CD8-positive, alpha-beta memory T cell (primary cell): ENCODE results near the gene SSTR5. TPM values are rescaled to one million over a fixed set of nuclear protein-coding genes. Genes with fewer than 3 reads are reported as not detected.

Source experiments
- CTCF ChIA-PET: fragments of 350-600 bp; sonication (Branson Sonifier 250); formaldehyde crosslinking; loops from one replicate; lab custom pipeline; 2021; ENCODE audit warnings: antibody characterized with exemption; lab: Charles Lee
- POLR2A ChIA-PET: fragments of 350-600 bp; sonication (Branson Sonifier 250); formaldehyde crosslinking; loops from one replicate; lab custom pipeline; 2021; ENCODE audit warnings: antibody characterized with exemption; lab: Charles Lee
- DNase-seq, 5 donors: peaks; one replicate each; pipeline versions ENCODE4 v3.0.0 to v3.0.0-alpha.2; 2020 to 2022; ENCODE audit warnings: mixed read lengths in 1 of 5
- H3K27ac ChIP-seq: one replicate; pipeline ENCODE4 v1.7.0; 2013; ENCODE audit warnings: low read depth, mild to moderate bottlenecking, low read length, moderate library complexity
- H3K27me3 ChIP-seq: 2 replicates; pipeline ENCODE4 v1.7.0; 2013; ENCODE audit warnings: low read length, mild to moderate bottlenecking; ENCODE audit not compliant: insufficient read depth, poor library complexity, severe bottlenecking
- H3K36me3 ChIP-seq: 2 replicates; pipeline ENCODE4 v1.7.0; 2013; ENCODE audit warnings: mild to moderate bottlenecking, low read length, moderate library complexity; ENCODE audit not compliant: insufficient read depth
- H3K4me1 ChIP-seq: 2 replicates; pipeline ENCODE4 v1.7.0; 2013; ENCODE audit warnings: mild to moderate bottlenecking, low read length, moderate library complexity; ENCODE audit not compliant: insufficient read depth
- H3K4me3 ChIP-seq: 2 replicates; pipeline ENCODE4 v1.7.0; 2013; ENCODE audit warnings: mild to moderate bottlenecking, low read length
- H3K9me3 ChIP-seq: 2 replicates; pipeline ENCODE4 v1.7.0; 2013; ENCODE audit warnings: mild to moderate bottlenecking, low read length
- H3K27ac Mint-ChIP-seq, 8 donors: one replicate each; pipeline ENCODE4 v1.8.0; 2020 to 2021; ENCODE audit warnings: mixed read lengths in 8 of 8, mild to moderate bottlenecking in 6 of 8, inconsistent platforms in 3 of 8, moderate library complexity in 3 of 8
- H3K27me3 Mint-ChIP-seq, 2 donors: one replicate each; pipeline ENCODE4 v1.8.0; 2020 to 2021; ENCODE audit warnings: mixed read lengths in 2 of 2, mild to moderate bottlenecking in 1 of 2, moderate library complexity in 1 of 2
- H3K36me3 Mint-ChIP-seq, 3 donors: one replicate each; pipeline ENCODE4 v1.8.0; 2020 to 2021; ENCODE audit warnings: mixed read lengths in 3 of 3, inconsistent platforms in 1 of 3, mild to moderate bottlenecking in 1 of 3
- H3K4me1 Mint-ChIP-seq, 3 donors: one replicate each; pipeline ENCODE4 v1.8.0; 2020 to 2021; ENCODE audit warnings: mixed read lengths in 3 of 3, inconsistent platforms in 1 of 3, mild to moderate bottlenecking in 1 of 3
- H3K4me3 Mint-ChIP-seq, 7 donors: one replicate each; pipeline ENCODE4 v1.8.0; 2020 to 2021; ENCODE audit warnings: mixed read lengths in 7 of 7, mild to moderate bottlenecking in 6 of 7, moderate library complexity in 4 of 7, inconsistent platforms in 2 of 7
- H3K9me3 Mint-ChIP-seq, 5 donors: one replicate each; pipeline ENCODE4 v1.8.0; 2020 to 2022; ENCODE audit warnings: mixed read lengths in 5 of 5, mild to moderate bottlenecking in 3 of 5, moderate library complexity in 2 of 5, inconsistent platforms in 1 of 5
- polyA plus RNA-seq: library from polyadenylated mRNA; unstranded; fragments of 300-500 nt; fragmentation: Illumina TruSeq; gene quantifications from one replicate; pipeline ENCODE4 v1.2.3, GENCODE V29; 2021
- total RNA-seq, 2 experiments: library from RNA; stranded (reverse); gene quantifications; one replicate each; pipeline ENCODE4 v1.2.3, GENCODE V29; 2021

Gene SSTR5
- total and polyA plus RNA-seq, 3 experiments from 2014 or later: not detected

- H3K4me3 Mint-ChIP-seq: no peak overlapping the region
- Histone ChIP-seq H3K27me3 (no peaks in the 10 kb centered on the region), H3K9me3 (no peaks in the 10 kb centered on the region), H3K4me3 (no peak overlapping the region), H3K4me1 (no peaks in the 10 kb centered on the region), H3K27ac (no peak overlapping the region), H3K36me3 (no peaks in the 10 kb centered on the region)
- H3K9me3 Mint-ChIP-seq: no peaks in the 10 kb centered on the region
- H3K4me1 Mint-ChIP-seq: no peaks in the 10 kb centered on the region
- DNase-seq: no peak
- no peaks in the 10 kb centered on the region for H3K36me3 Mint-ChIP-seq
- ChIA-PET POLR2A (no interaction called here), CTCF (no interaction called here)
- no peak overlapping the region for H3K27ac Mint-ChIP-seq
- peaks cover 3 to 4% of the 10 kb centered on the region in 2 donors for H3K27me3 Mint-ChIP-seq
These were observed 41.5 kb downstream of the SSTR5 start for GRCh38 chr16:1113889-1114526.

- Histone ChIP-seq H3K27me3 (no peaks in the 10 kb centered on the region), H3K27ac (no peak overlapping the region), H3K4me3 (no peak overlapping the region), H3K9me3 (no peaks in the 10 kb centered on the region), H3K4me1 (no peaks in the 10 kb centered on the region), H3K36me3 (no peaks in the 10 kb centered on the region)
- ChIA-PET POLR2A (no interaction called here), CTCF (no interaction called here)
- Mint-ChIP-seq H3K4me3 (no peak overlapping the region), H3K27me3 (no peaks in the 10 kb centered on the region), H3K4me1 (no peaks in the 10 kb centered on the region), H3K9me3 (no peaks in the 10 kb centered on the region), H3K36me3 (no peaks in the 10 kb centered on the region), H3K27ac (no peak overlapping the region)
- no peak for DNase-seq
These were observed 44.1 kb downstream of the SSTR5 start for GRCh38 chr16:1116693-1117077.

GRCh38 chr16:1117176-1117900 is 44.8 kb downstream of the SSTR5 start:
- ChIA-PET CTCF (no interaction called here), POLR2A (no interaction called here)
- H3K9me3 Mint-ChIP-seq: no peaks in the 10 kb centered on the region
- no peak overlapping the region for H3K27ac Mint-ChIP-seq
- Histone ChIP-seq H3K27me3 (no peaks in the 10 kb centered on the region), H3K9me3 (no peaks in the 10 kb centered on the region), H3K4me1 (no peaks in the 10 kb centered on the region), H3K27ac (no peak overlapping the region), H3K4me3 (no peak overlapping the region), H3K36me3 (no peaks in the 10 kb centered on the region)
- H3K27me3 Mint-ChIP-seq: no peaks in the 10 kb centered on the region
- no peak overlapping the region for H3K4me3 Mint-ChIP-seq
- no peaks in the 10 kb centered on the region for H3K36me3 Mint-ChIP-seq
- no peaks in the 10 kb centered on the region for H3K4me1 Mint-ChIP-seq
- no peak for DNase-seq

- ChIA-PET POLR2A (no interaction called here), CTCF (no interaction called here)
- H3K36me3 Mint-ChIP-seq: no peaks in the 10 kb centered on the region
- no peaks in the 10 kb centered on the region for H3K4me1 Mint-ChIP-seq
- Histone ChIP-seq H3K9me3 (no peaks in the 10 kb centered on the region), H3K36me3 (no peaks in the 10 kb centered on the region), H3K27ac (no peak overlapping the region), H3K4me1 (no peaks in the 10 kb centered on the region), H3K4me3 (no peak overlapping the region), H3K27me3 (no peaks in the 10 kb centered on the region)
- H3K27me3 Mint-ChIP-seq: no peaks in the 10 kb centered on the region
- no peak overlapping the region for H3K27ac Mint-ChIP-seq
- no peak for DNase-seq
- H3K9me3 Mint-ChIP-seq: no peaks in the 10 kb centered on the region
- no peak overlapping the region for H3K4me3 Mint-ChIP-seq
These were observed 45.4 kb downstream of the SSTR5 start for GRCh38 chr16:1117926-1118325.

GRCh38 chr16:1119129-1119528 is 46.6 kb downstream of the SSTR5 start:
- no peak overlapping the region for H3K27ac Mint-ChIP-seq
- no peaks in the 10 kb centered on the region for H3K4me1 ChIP-seq
- H3K27me3 ChIP-seq: no peaks in the 10 kb centered on the region
- no peaks in the 10 kb centered on the region for H3K36me3 Mint-ChIP-seq
- H3K4me3 Mint-ChIP-seq: no peak overlapping the region
- H3K36me3 ChIP-seq: no peaks in the 10 kb centered on the region
- CTCF ChIA-PET: no interaction called here
- H3K27me3 Mint-ChIP-seq: no peaks in the 10 kb centered on the region
- no peaks in the 10 kb centered on the region for H3K9me3 Mint-ChIP-seq
- H3K9me3 ChIP-seq: no peaks in the 10 kb centered on the region
- no peak overlapping the region for H3K27ac ChIP-seq
- no peak for DNase-seq
- POLR2A ChIA-PET: no interaction called here
- H3K4me3 ChIP-seq: no peak overlapping the region
- H3K4me1 Mint-ChIP-seq: no peaks in the 10 kb centered on the region

GRCh38 chr16:1119766-1120576 is 47.4 kb downstream of the SSTR5 start:
- H3K27ac ChIP-seq: no peak overlapping the region
- Mint-ChIP-seq H3K36me3 (no peaks in the 10 kb centered on the region), H3K9me3 (no peaks in the 10 kb centered on the region), H3K27ac (no peak overlapping the region), H3K4me3 (no peak overlapping the region), H3K27me3 (no peaks in the 10 kb centered on the region), H3K4me1 (no peaks in the 10 kb centered on the region)
- CTCF ChIA-PET: no interaction called here
- DNase-seq: no peak
- H3K4me1 ChIP-seq: no peaks in the 10 kb centered on the region
- H3K4me3 ChIP-seq: no peak overlapping the region
- H3K9me3 ChIP-seq: no peaks in the 10 kb centered on the region
- H3K27me3 ChIP-seq: no peaks in the 10 kb centered on the region
- POLR2A ChIA-PET: no interaction called here
- H3K36me3 ChIP-seq: no peaks in the 10 kb centered on the region

GRCh38 chr16:1120577-1120941 is 48.0 kb downstream of the SSTR5 start:
- ChIA-PET CTCF (no interaction called here), POLR2A (no interaction called here)
- Mint-ChIP-seq H3K27me3 (no peaks in the 10 kb centered on the region), H3K4me3 (no peak overlapping the region), H3K36me3 (no peaks in the 10 kb centered on the region), H3K9me3 (no peaks in the 10 kb centered on the region), H3K27ac (no peak overlapping the region), H3K4me1 (no peaks in the 10 kb centered on the region)
- Histone ChIP-seq H3K36me3 (no peaks in the 10 kb centered on the region), H3K4me3 (no peak overlapping the region), H3K4me1 (no peaks in the 10 kb centered on the region), H3K27ac (no peak overlapping the region), H3K9me3 (no peaks in the 10 kb centered on the region), H3K27me3 (no peaks in the 10 kb centered on the region)
- DNase-seq: no peak

GRCh38 chr16:1121009-1121408 is 48.5 kb downstream of the SSTR5 start:
- H3K4me3 Mint-ChIP-seq: no peak overlapping the region
- Histone ChIP-seq H3K4me3 (no peak overlapping the region), H3K27me3 (no peaks in the 10 kb centered on the region), H3K27ac (no peak overlapping the region), H3K4me1 (no peaks in the 10 kb centered on the region), H3K9me3 (no peaks in the 10 kb centered on the region), H3K36me3 (no peaks in the 10 kb centered on the region)
- no peaks in the 10 kb centered on the region for H3K36me3 Mint-ChIP-seq
- no peak overlapping the region for H3K27ac Mint-ChIP-seq
- CTCF ChIA-PET: no interaction called here
- H3K9me3 Mint-ChIP-seq: no peaks in the 10 kb centered on the region
- no peaks in the 10 kb centered on the region for H3K27me3 Mint-ChIP-seq
- no peak for DNase-seq
- POLR2A ChIA-PET: no interaction called here
- no peaks in the 10 kb centered on the region for H3K4me1 Mint-ChIP-seq
